Hindlimb muscle (tissue), 1 donor: ENCODE data around the gene RELL2. TPM values are rescaled to one million over a fixed set of nuclear protein-coding genes. Genes with fewer than 3 reads are reported as not detected.

Source experiments
- DNase-seq: peaks from one replicate; pipeline ENCODE4 v3.0.0-alpha.2; 2013
- polyA plus RNA-seq: library from polyadenylated mRNA; unstranded; fragments of 120-200 nt; gene quantifications from one replicate; pipeline ENCODE4 v1.2.1, GENCODE V29; 2013; ENCODE audit not compliant: insufficient read length

RELL2 gene
- polyA plus RNA-seq, 1 donor, result 0.12 TPM

GRCh38 chr5:141680751-141681201 is 44.0 kb downstream of the RELL2 start:
- no peak for DNase-seq

- no peak for DNase-seq
Measured at GRCh38 chr5:141681295-141681694, 44.5 kb downstream of the RELL2 start.

GRCh38 chr5:141681695-141682641 is 45.2 kb downstream of the RELL2 start, which contains the start of gene ARAP3:
Gene ARAP3, minus strand, starts transcription at chr5:141682230. Its CDS starts 1,744 bp downstream, at chr5:141680486.
- DNase-seq, result peak; percentile 61

GRCh38 chr5:141683596-141684141 is 46.9 kb downstream of the RELL2 start:
- no peak for DNase-seq

DNA sequence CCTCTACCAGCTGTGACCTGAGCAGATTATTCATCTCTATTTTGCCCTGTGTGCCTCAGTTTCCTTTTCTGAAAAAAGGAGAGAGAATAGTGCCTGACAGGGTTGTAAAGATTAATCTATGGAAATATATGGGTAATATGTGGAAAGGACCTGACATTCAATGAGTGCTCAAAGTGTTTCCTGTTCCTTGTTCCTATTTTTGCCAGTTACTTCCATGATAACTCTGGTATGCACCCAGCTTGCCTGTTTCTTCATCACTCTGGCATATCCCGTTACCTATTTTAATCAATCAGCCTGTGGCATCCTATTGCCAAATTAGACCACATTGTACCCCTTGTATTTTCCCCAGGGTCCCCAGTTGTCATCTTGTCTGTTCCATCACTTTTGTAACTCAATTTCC is 48.8 kb downstream of the RELL2 start:
- no peak for DNase-seq

DNA sequence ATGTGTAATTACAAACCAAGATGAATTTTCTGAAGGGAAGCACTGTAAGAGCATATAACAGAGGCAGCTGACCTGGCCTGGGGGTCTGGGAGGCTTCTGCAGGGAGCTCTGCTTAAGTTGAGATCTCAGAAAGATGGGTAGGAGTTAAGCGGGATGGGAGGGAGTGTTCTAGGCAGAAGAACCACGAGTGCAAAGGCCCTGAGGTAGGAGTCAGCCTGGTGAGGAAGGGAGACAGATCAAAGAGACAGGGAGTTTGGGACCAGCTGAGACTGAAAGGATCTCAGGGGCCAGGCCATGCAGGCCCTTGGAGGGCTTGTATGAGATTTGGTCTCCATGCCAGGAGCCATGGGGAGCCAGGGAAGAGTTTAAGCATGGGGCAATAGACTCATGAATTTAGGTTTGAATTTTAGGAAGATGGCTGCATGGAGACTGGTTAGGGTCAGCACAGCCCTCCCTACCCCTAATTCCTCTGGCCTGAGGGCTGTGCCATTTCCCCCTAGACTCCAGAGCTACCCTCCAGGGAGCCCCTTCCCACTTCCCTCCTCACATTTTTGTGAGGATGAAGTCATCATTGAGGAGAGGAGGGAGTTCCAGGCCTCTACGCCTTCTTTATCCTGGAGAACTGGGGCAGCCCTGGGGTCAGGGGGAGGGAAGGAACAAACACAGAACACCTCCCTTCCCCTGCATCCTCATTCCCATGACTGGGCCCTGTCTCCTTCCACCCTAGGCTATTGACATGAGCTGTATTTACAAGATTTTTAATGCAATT is 50.0 kb downstream of the RELL2 start:
- DNase-seq, result no peak

Other genes with a start within 250 kb of the RELL2 start
- 2.6 TPM for gene PCDHGB4, start 249.3 kb upstream of the RELL2 start, polyA plus RNA-seq
- 0.80 TPM for gene PCDHGA8, start 244.4 kb upstream of the RELL2 start, polyA plus RNA-seq
- gene PCDHGB5, start 239.1 kb upstream of the RELL2 start, polyA plus RNA-seq, result 4.1 TPM
- 4.4 TPM for gene PCDHGA9, start 234.2 kb upstream of the RELL2 start, polyA plus RNA-seq
- gene PCDHGB6, start 229.0 kb upstream of the RELL2 start, polyA plus RNA-seq, result 4.0 TPM
- 1.6 TPM for gene PCDHGA10, start 224.0 kb upstream of the RELL2 start, polyA plus RNA-seq
- gene PCDHGB7, start 219.3 kb upstream of the RELL2 start, polyA plus RNA-seq, result 9.9 TPM
- 3.0 TPM for gene PCDHGA11, start 215.9 kb upstream of the RELL2 start, polyA plus RNA-seq
- gene PCDHGA12, start 206.5 kb upstream of the RELL2 start, polyA plus RNA-seq, result 2.4 TPM
- 119 TPM for gene PCDHGC3, start 161.0 kb upstream of the RELL2 start, polyA plus RNA-seq
- gene PCDHGC4, start 152.0 kb upstream of the RELL2 start, polyA plus RNA-seq, result 1.7 TPM
- gene PCDHGC5, start 147.9 kb upstream of the RELL2 start, polyA plus RNA-seq, result 1.1 TPM
- gene DIAPH1, start 18.0 kb upstream of the RELL2 start, polyA plus RNA-seq, result 22.7 TPM
- 48.3 TPM for gene HDAC3, start 148 bp upstream of the RELL2 start, polyA plus RNA-seq
- gene FCHSD1, start 14.4 kb downstream of the RELL2 start, polyA plus RNA-seq, result 7.6 TPM
- 13.9 TPM for gene ARAP3, start 45.2 kb downstream of the RELL2 start, polyA plus RNA-seq
- gene PCDH1, start 241.4 kb downstream of the RELL2 start, polyA plus RNA-seq, result 18.8 TPM